GM06990 (cell line): Measurements from ENCODE around the gene PIAS3.

Experiments
- DNase-seq: peaks from one replicate; pipeline ENCODE4 v3.0.0-alpha.2; 2011; ENCODE audit not compliant: insufficient read length; ENCODE audit errors: extremely low read depth
- H3K27me3 ChIP-seq: replicated peaks from 2 replicates; pipeline ENCODE4 v1.6.0; 2011; ENCODE audit warnings: low read length; ENCODE audit not compliant: control insufficient read depth, insufficient read depth
- H3K36me3 ChIP-seq: 2 replicates; pipeline ENCODE4 v1.5.1; 2011; ENCODE audit warnings: low read length; ENCODE audit not compliant: control insufficient read depth, insufficient read depth
- H3K4me3 ChIP-seq: replicated peaks from 2 replicates; pipeline ENCODE4 v1.5.1; 2011; ENCODE audit warnings: low read depth, mild to moderate bottlenecking, control low read depth, low read length
- CTCF ChIP-seq: IDR thresholded peaks from 2 replicates; pipeline ENCODE4 v1.5.1; 2011; ENCODE audit warnings: low read length, control low read depth, mild to moderate bottlenecking, inconsistent platforms; ENCODE audit not compliant: insufficient read depth, poor library complexity, severe bottlenecking

PIAS3 gene

GRCh38 chr1:145897969-145898368 is 39.1 kb upstream of the PIAS3 start:
- Histone ChIP-seq H3K4me3 (no peak overlapping the region), H3K27me3 (no peaks in the 10 kb centered on the region), H3K36me3 (peaks cover 2% of the 10 kb centered on the region)
- no peak for DNase-seq
- no peak for TF ChIP-seq CTCF

GRCh38 chr1:145895471-145895870 is 36.6 kb upstream of the PIAS3 start:
- H3K27me3 ChIP-seq = no peaks in the 10 kb centered on the region
- peaks cover 2% of the 10 kb centered on the region; the same call in 1 of the 2 replicates for H3K36me3 ChIP-seq
- no peak for DNase-seq
- H3K4me3 ChIP-seq = no peak overlapping the region
- TF ChIP-seq CTCF = no peak

GRCh38 chr1:145893306-145894055 is 34.6 kb upstream of the PIAS3 start:
- H3K4me3 ChIP-seq = no peak overlapping the region
- H3K36me3 ChIP-seq = no peaks in the 10 kb centered on the region
- no peaks in the 10 kb centered on the region for H3K27me3 ChIP-seq
- DNase-seq = no peak
- no peak for TF ChIP-seq CTCF

GRCh38 chr1:145892486-145893087 is 33.7 kb upstream of the PIAS3 start:
- no peaks in the 10 kb centered on the region for H3K36me3 ChIP-seq
- no peaks in the 10 kb centered on the region for H3K27me3 ChIP-seq
- no peak overlapping the region for H3K4me3 ChIP-seq
- no peak for DNase-seq
- TF ChIP-seq CTCF = no peak

GRCh38 chr1:145891587-145892485 is 33.0 kb upstream of the PIAS3 start:
- DNase-seq = no peak

More at GRCh38 chr1:145891587-145892485, 33.0 kb upstream of the PIAS3 start:
- Histone ChIP-seq H3K4me3 (no peak overlapping the region), H3K36me3 (no peaks in the 10 kb centered on the region), H3K27me3 (no peaks in the 10 kb centered on the region)
- TF ChIP-seq CTCF = peak; percentile 88
